Activated T-helper 1 cell treated with anti-CD3 and anti-CD28 coated beads, Interleukin-12 subunit alpha, Interleukin-12 subunit beta, Interleukin-2, Interleukin-4 antibody, amounts not matched to agents 30 ng/mL and 10 ng/mL and 1 ng/mL, durations not matched to agents 14 hours and 24 hours and 36 hours (primary cell): Measurements from ENCODE around the gene CCNJ. TPM values are rescaled to one million over a fixed set of nuclear protein-coding genes. Genes with fewer than 3 reads are reported as not detected.

Experiments
- DNase-seq: peaks from one replicate; pipeline ENCODE4 v3.0.0; 2021; ENCODE audit warnings: low spot score
- H3K27ac Mint-ChIP-seq: one replicate; pipeline ENCODE4 v1.8.0; 2021; ENCODE audit warnings: mild to moderate bottlenecking, mixed read lengths
- H3K27me3 Mint-ChIP-seq: one replicate; pipeline ENCODE4 v1.8.0; 2022; ENCODE audit warnings: mild to moderate bottlenecking, moderate library complexity, mixed read lengths; ENCODE audit not compliant: insufficient read depth
- H3K36me3 Mint-ChIP-seq: one replicate; pipeline ENCODE4 v1.8.0; 2021; ENCODE audit warnings: low read depth, mixed read lengths
- H3K4me1 Mint-ChIP-seq: one replicate; pipeline ENCODE4 v1.8.0; 2021; ENCODE audit warnings: low read depth, mixed read lengths
- H3K4me3 Mint-ChIP-seq: one replicate; pipeline ENCODE4 v1.8.0; 2021; ENCODE audit warnings: mild to moderate bottlenecking, moderate library complexity, mixed read lengths
- H3K9me3 Mint-ChIP-seq: one replicate; pipeline ENCODE4 v1.8.0; 2021; ENCODE audit warnings: mixed read lengths
- intact Hi-C: fragments of 100-400 bp; cut with micrococcal nuclease; formaldehyde crosslinking; loops from one replicate; pipeline ENCODE4 v1.15.1; 2024
- total RNA-seq: library from RNA; stranded (reverse); gene quantifications from 2 replicates; pipeline ENCODE4 v1.2.3, GENCODE V29; 2022

CCNJ gene
- total RNA-seq, 1 donor from 2014 or later = 9.7 TPM

DNA sequence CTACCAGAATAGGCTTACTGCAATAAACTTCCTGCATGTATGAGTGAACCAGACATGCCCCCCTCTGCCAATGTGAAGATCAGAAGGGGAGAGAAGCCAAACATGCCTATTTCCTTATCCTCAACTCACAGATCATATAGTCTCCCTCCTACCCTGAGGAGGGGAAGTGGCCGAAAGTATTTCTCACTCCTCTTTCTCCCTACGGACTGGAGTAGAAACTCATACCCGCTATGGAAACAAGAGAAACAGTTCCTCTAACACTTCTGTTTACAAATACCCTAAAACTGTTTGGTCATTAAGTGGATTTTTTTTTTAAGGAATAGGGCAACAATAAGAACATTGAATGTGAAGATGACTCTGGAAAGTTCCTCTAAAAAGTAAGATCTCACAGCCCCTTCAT, 31.4 kb downstream of the CCNJ start:
- H3K27ac Mint-ChIP-seq = no peak overlapping the region
- H3K27me3 Mint-ChIP-seq = no peaks in the 10 kb centered on the region
- H3K4me1 Mint-ChIP-seq = peaks cover 35% of the 10 kb centered on the region
- H3K9me3 Mint-ChIP-seq = peaks cover 4% of the 10 kb centered on the region
- no peak for DNase-seq
- H3K4me3 Mint-ChIP-seq = no peak overlapping the region
- H3K36me3 Mint-ChIP-seq = peaks cover 7% of the 10 kb centered on the region
- intact Hi-C loops = no loop called here

DNA sequence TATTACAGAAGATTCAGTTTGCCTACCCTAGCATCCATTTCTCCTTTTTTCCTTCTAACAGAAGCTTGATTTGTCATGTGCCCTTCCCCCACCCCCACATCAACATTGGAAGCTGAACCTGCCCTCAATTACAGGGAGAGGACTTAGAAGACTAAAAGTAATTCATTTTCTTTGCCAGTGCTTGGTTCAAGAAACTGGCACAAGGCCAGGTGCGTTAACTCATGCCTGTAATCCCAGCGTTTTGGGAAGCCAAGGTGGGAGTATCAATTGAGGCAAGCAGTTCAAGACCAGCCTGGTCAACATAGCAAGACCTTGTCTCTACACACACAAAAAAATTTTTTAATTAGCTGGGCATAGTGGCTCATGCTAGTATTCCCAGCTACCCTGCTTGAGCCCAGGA, 32.6 kb downstream of the CCNJ start:
- intact Hi-C loops = no loop called here
- Mint-ChIP-seq H3K36me3 (peaks cover 9% of the 10 kb centered on the region), H3K4me1 (peaks cover 43% of the 10 kb centered on the region), H3K27ac (no peak overlapping the region), H3K9me3 (peaks cover 4% of the 10 kb centered on the region), H3K27me3 (no peaks in the 10 kb centered on the region), H3K4me3 (no peak overlapping the region)
- no peak for DNase-seq

DNA sequence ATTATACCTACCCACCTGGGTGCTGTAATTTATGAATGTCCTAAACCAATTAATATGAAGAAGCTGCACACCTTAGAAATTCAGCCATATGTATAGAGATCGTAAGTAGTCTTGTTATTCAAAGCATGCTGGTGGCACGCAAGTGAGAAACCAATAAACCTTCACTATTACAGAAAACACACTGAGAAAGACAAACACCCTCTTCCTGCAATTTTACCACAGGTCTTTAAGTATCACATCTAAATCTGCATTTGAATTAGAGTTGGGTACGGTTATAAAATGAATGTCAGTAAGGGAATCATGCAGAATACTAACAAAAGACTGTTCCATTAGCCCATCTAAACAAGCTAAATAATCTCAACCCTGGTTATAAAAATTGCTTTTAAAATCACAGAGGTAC, 33.8 kb downstream of the CCNJ start:
- H3K4me1 Mint-ChIP-seq = peaks cover 38% of the 10 kb centered on the region
- no peak overlapping the region for H3K27ac Mint-ChIP-seq
- no peaks in the 10 kb centered on the region for H3K27me3 Mint-ChIP-seq
- no peak overlapping the region for H3K4me3 Mint-ChIP-seq
- intact Hi-C loops = no loop called here
- H3K9me3 Mint-ChIP-seq = peaks cover 4% of the 10 kb centered on the region
- no peak for DNase-seq
- H3K36me3 Mint-ChIP-seq = peaks cover 9% of the 10 kb centered on the region

DNA sequence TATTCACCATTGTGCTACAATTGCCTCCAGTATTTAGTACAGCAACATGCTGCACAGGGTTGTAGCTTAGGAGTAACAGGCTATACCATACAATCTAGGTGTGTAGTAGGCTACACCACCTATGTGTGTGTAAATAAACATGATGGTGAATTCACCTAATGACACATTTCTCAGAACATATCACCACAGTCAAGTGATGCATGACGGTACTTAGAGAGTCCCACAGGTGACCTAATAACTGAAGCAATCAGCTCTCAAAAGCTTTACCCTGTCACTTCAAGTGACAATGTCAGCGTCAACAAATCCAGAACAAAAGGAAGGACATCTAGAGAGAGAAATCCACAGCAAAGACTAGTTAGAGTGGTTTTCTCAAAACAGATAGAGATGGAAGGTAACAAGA, 38.8 kb downstream of the CCNJ start:
- no peak for DNase-seq
- intact Hi-C loops = no loop called here
- peaks cover 9% of the 10 kb centered on the region for H3K36me3 Mint-ChIP-seq
- H3K4me1 Mint-ChIP-seq = peaks cover 10% of the 10 kb centered on the region
- H3K27ac Mint-ChIP-seq = no peak overlapping the region
- no peaks in the 10 kb centered on the region for H3K27me3 Mint-ChIP-seq
- no peak overlapping the region for H3K4me3 Mint-ChIP-seq
- no peaks in the 10 kb centered on the region for H3K9me3 Mint-ChIP-seq

DNA sequence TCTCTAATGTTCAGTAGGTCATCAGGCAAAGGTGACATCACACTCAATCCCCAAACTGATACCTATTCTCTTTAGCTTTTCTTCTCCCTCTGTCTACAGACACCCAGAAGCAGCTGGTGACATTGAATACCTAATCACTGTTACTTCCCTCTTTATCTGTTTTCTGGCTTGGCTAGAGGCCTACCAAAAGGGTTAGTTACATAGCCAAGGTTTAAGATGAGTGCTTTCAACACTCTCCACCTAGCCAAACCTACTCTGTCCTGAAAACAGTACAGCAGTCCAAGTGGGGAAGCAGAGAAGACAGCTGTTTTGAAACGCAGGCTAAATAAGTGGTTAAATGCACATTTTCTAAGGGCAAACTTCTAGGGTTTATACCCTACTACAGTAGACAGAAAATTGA, 39.4 kb downstream of the CCNJ start:
- Mint-ChIP-seq H3K4me3 (no peak overlapping the region), H3K9me3 (no peaks in the 10 kb centered on the region), H3K27me3 (no peaks in the 10 kb centered on the region), H3K27ac (no peak overlapping the region), H3K4me1 (peaks cover 10% of the 10 kb centered on the region), H3K36me3 (peaks cover 9% of the 10 kb centered on the region)
- intact Hi-C loops = no loop called here
- DNase-seq = no peak

DNA sequence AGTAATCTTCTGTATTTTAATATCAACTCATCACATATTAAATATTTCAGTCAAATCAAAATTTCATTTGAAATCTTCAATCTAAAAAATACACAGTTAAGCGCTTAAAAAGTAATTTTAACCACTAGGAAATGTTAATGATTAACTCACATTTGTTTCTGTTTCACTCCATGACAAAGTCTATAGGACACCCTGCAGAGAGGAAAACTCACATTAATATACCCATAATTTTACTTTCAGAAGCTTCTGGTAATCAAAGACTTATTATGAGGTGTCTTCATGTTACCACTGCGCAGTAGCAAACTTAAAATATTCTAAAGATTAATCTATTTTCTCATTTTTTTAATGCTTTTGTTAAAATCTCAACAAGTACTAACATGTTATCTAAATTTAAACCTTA, 45.7 kb downstream of the CCNJ start:
- intact Hi-C loops = loop anchor here (1.0 kb wide), 3 partner anchors 16 to 395 kb away; partner anchors contain the start of gene CCNJ
- H3K4me3 Mint-ChIP-seq = peak overlapping the region; percentile 90
- H3K36me3 Mint-ChIP-seq = peaks cover 6% of the 10 kb centered on the region
- DNase-seq = no peak
- H3K27me3 Mint-ChIP-seq = peaks cover 13% of the 10 kb centered on the region
- H3K27ac Mint-ChIP-seq = no peak overlapping the region
- H3K4me1 Mint-ChIP-seq = peaks cover 14% of the 10 kb centered on the region
- peaks cover 15% of the 10 kb centered on the region for H3K9me3 Mint-ChIP-seq

DNA sequence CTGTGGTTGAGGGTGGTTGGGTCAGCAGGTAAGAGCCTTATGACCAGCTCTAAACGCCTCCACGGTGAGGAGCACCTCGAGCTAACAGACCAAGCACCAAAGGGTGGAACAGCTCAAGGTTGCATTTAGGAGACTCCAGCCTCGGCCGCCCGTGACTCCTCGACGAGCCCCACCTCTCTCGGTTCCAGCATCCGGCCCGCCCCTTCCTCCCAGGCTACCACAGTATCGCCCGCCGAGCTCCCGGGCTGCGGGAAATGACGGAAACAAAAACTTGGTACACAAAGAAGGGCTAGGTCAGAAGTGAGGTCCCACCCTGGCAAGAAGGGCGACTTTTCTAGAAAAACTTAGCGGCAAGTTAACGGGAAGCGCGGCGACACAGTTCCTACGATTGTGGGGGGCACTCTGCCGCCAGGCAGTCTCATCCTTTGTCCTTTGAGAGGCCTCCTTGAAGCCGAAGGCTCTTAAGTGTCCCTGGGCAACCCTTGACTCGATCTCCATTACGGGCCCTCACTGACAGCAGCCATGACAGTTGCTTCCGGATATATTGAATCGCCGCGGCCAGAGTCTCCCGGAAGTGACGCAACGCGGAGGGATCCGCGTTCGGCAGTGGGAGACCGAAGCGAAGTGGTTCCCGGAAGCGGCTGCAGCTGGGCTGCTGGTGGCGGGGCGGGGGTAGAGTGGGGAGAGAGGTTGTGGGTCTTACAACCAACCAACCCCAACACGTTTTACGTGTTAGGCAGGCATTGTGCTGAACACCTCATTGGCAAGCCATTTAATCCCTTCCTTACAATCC, 46.5 kb downstream of the CCNJ start:
- peaks cover 18% of the 10 kb centered on the region for H3K27me3 Mint-ChIP-seq
- intact Hi-C loops = loop anchor here (1.0 kb wide), 5 partner anchors 17 to 396 kb away; partner anchors contain the start of genes CCNJ and ZNF518A
- H3K4me1 Mint-ChIP-seq = peaks cover 14% of the 10 kb centered on the region
- peak overlapping the region; percentile 93 for H3K27ac Mint-ChIP-seq
- peak; percentile 87 for DNase-seq
- H3K4me3 Mint-ChIP-seq = peak overlapping the region; percentile 90
- H3K9me3 Mint-ChIP-seq = peaks cover 15% of the 10 kb centered on the region
- peaks cover 6% of the 10 kb centered on the region for H3K36me3 Mint-ChIP-seq

DNA sequence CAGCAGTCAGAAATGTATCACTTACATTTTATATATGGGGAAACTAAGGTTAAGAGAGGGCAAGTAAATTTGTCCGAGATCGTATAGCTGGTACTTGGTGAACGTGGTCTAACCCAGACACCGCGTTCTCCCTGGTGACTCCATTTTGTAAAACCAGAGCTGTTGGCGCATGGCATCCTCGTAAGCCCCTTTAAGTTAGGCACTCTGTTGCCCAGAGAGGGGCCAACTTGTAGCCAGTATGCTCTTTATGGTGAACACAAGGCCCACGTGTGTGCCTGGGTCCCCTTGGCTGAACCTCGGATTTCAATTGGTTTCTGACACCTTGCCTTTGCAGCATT, 47.0 kb downstream of the CCNJ start:
- Mint-ChIP-seq H3K27ac (peak overlapping the region; percentile 93), H3K9me3 (peaks cover 15% of the 10 kb centered on the region), H3K4me3 (peak overlapping the region; percentile 90), H3K36me3 (peaks cover 3% of the 10 kb centered on the region), H3K4me1 (peaks cover 14% of the 10 kb centered on the region), H3K27me3 (peaks cover 24% of the 10 kb centered on the region)
- DNase-seq = no peak
- intact Hi-C loops = loop anchor here (1.0 kb wide), 2 partner anchors 27 to 40 kb away; partner anchors contain the start of gene ZNF518A

DNA sequence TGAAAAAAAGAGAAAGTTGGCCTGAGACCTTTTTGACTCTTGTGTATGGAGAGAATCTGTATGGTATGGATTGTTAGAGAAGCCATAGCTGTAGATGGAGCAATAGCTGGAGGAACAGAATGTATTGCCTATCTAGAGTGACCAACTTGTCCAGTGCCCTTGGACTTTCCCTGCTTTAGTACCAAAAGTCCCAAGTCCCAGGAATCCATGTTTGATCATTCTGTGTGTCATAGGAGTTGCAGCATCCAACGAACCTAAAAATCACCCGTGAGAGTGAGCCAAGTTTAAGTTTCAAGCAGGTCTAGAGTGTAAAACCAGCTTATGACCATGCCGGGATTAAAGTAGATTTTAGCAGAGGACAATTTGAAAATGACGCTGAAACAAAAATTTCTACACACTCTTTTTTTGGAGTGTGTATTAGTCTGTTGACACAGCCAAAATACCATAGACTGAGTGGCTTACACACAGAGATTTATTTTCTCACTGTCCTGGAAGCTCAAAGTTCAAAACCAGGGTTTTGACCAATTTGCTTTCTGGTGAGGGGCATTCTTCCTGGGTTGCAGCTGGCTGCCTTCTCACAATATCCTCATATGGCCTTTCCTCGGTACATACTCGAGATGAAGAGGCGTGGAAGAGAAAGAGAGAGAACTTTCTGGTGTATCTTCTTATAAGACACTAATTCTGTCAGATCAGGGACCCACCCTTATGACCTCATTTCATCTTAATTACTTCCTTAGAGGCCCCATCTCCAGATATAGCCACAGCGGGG, 49.8 kb downstream of the CCNJ start:
- peaks cover 3% of the 10 kb centered on the region for H3K36me3 Mint-ChIP-seq
- no peak overlapping the region for H3K4me3 Mint-ChIP-seq
- DNase-seq = no peak
- peaks cover 14% of the 10 kb centered on the region for H3K4me1 Mint-ChIP-seq
- peaks cover 15% of the 10 kb centered on the region for H3K9me3 Mint-ChIP-seq
- H3K27ac Mint-ChIP-seq = no peak overlapping the region
- H3K27me3 Mint-ChIP-seq = peaks cover 35% of the 10 kb centered on the region
- intact Hi-C loops = no loop called here

DNA sequence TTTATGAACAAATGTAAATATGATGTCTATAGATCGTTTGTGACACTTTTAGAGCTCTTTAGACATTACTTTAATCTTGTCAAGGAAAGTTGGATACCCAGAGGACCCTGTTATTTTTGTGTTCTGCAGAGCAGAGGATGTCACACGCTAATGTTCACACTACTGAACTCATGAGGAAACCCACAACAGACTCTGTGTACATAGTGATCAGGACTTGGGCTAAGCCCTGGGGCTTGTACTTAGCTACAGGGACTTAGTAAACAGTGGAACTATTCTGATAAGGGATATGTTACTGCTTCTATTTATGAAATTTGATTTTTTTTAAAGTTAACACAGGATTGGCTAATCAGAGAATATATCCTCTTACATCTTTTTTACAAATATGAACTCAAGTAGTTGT, 50.6 kb downstream of the CCNJ start:
- Mint-ChIP-seq H3K27me3 (peaks cover 37% of the 10 kb centered on the region), H3K4me3 (no peak overlapping the region), H3K36me3 (peaks cover 3% of the 10 kb centered on the region), H3K9me3 (peaks cover 15% of the 10 kb centered on the region), H3K27ac (no peak overlapping the region), H3K4me1 (peaks cover 14% of the 10 kb centered on the region)
- intact Hi-C loops = no loop called here
- no peak for DNase-seq

DNA sequence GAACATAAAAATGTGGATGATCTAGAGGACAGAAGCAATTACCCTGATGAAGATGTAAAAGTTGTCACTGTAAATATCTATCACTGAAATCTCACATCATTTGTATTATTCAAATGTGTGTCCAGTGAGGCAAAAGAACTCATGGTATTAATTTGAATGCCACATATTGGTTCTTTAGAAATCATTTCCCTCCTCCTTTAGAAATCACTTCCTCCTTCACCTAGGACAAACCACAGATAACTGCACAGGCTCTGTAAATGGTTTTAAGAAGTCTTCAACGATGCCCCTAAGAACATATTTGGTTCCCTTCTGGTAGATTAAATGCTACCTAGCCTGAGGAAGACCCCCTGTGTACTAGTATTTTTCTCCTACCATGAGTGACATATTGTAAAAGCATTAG, 53.6 kb downstream of the CCNJ start:
- no peak overlapping the region for H3K4me3 Mint-ChIP-seq
- DNase-seq = no peak
- H3K36me3 Mint-ChIP-seq = no peaks in the 10 kb centered on the region
- H3K4me1 Mint-ChIP-seq = no peaks in the 10 kb centered on the region
- H3K9me3 Mint-ChIP-seq = no peaks in the 10 kb centered on the region
- no peak overlapping the region for H3K27ac Mint-ChIP-seq
- intact Hi-C loops = no loop called here
- peaks cover 45% of the 10 kb centered on the region for H3K27me3 Mint-ChIP-seq

DNA sequence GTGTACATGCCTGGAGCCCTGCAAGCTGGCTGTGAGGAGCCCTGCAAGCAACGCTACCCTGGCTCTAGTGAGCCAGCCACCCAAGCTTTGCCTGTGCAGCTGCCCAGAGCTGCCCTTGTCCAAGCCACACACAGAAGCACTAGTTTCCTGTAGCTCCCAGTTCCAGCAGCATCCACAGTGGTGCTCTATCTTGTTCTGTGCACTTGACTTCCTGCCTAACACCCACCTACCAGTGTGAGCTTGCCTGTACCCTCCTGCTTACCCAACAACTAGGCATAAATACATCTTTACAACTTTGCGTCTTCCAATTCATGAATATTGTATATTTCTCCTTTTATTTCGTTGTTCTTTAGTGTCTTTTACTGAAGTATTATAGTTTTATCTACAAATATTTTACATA, 54.5 kb downstream of the CCNJ start:
- Mint-ChIP-seq H3K36me3 (no peaks in the 10 kb centered on the region), H3K4me1 (no peaks in the 10 kb centered on the region), H3K27ac (no peak overlapping the region), H3K27me3 (peaks cover 50% of the 10 kb centered on the region), H3K4me3 (no peak overlapping the region), H3K9me3 (no peaks in the 10 kb centered on the region)
- DNase-seq = no peak
- intact Hi-C loops = no loop called here

DNA sequence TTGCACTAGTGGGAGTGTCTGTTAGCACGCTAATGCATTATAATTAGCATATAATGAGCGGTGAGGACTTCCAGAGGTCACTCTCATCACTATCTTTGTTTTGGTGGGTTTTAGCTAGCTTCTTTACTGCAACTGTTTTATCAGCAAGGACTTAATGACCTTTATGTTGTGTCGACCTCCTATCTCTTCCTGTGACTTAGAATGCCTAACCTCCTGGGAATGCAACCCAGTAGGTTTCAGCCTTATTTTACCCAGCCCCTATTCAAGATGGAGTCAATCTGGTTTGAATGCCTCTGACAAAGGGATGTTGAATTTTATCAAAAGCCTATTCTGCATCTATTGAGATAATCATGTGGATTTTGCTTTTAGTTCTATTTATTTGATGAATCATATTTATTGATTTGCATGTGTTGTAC, 64.2 kb downstream of the CCNJ start:
- DNase-seq = no peak
- Mint-ChIP-seq H3K4me1 (no peaks in the 10 kb centered on the region), H3K9me3 (no peaks in the 10 kb centered on the region), H3K36me3 (no peaks in the 10 kb centered on the region), H3K27me3 (peaks cover 62% of the 10 kb centered on the region), H3K27ac (no peak overlapping the region), H3K4me3 (no peak overlapping the region)
- intact Hi-C loops = no loop called here
